Smooth muscle cell (in vitro differentiated cells): ENCODE results near the gene GDF15. TPM values are rescaled to one million over a fixed set of nuclear protein-coding genes. Genes with fewer than 3 reads are reported as not detected.

Experiments
- DNase-seq: peaks from one replicate; lab custom pipeline; 2025; ENCODE audit not compliant: unreplicated experiment; lab: John Stamatoyannopoulos, UW
- H2AFZ ChIP-seq: fragments of 200-600 bp; sonication (generic); 2 replicates; pipeline ENCODE4 v1.6.0; 2016; ENCODE audit warnings: antibody characterized with exemption, low read depth, mild to moderate bottlenecking
- H3F3A ChIP-seq: fragments of 200-600 bp; sonication (generic); 2 replicates; pipeline ENCODE4 v1.6.0; 2017; ENCODE audit warnings: antibody characterized with exemption, low read depth
- H3K27ac ChIP-seq: fragments of 200-600 bp; sonication (generic); 2 replicates; pipeline ENCODE4 v1.5.1; 2016; ENCODE audit warnings: low read depth, mild to moderate bottlenecking
- H3K27me3 ChIP-seq: fragments of 200-600 bp; sonication (generic); 2 replicates; pipeline ENCODE4 v1.6.1; 2016; ENCODE audit warnings: low read depth, mild to moderate bottlenecking
- H3K36me3 ChIP-seq: fragments of 200-600 bp; sonication (generic); 2 replicates; pipeline ENCODE4 v1.5.1; 2016; ENCODE audit warnings: low read depth
- H3K4me1 ChIP-seq: fragments of 200-600 bp; sonication (generic); 2 replicates; pipeline ENCODE4 v1.5.1; 2016; ENCODE audit warnings: low read depth
- H3K4me2 ChIP-seq: fragments of 200-600 bp; sonication (generic); 2 replicates; pipeline ENCODE4 v1.6.0; 2016; ENCODE audit warnings: mild to moderate bottlenecking
- H3K4me3 ChIP-seq: fragments of 200-600 bp; sonication (generic); 2 replicates; pipeline ENCODE4 v1.5.1; 2016; ENCODE audit warnings: mild to moderate bottlenecking
- H3K79me2 ChIP-seq: fragments of 200-600 bp; sonication (generic); 2 replicates; pipeline ENCODE4 v1.6.0; 2016; ENCODE audit warnings: low read depth, mild to moderate bottlenecking
- H3K9ac ChIP-seq: fragments of 200-600 bp; sonication (generic); 2 replicates; pipeline ENCODE4 v1.6.0; 2016; ENCODE audit warnings: low read depth
- H3K9me3 ChIP-seq: fragments of 200-600 bp; sonication (generic); replicated peaks from 2 replicates; pipeline ENCODE4 v1.5.1; 2016; ENCODE audit warnings: low read depth
- H4K20me1 ChIP-seq: fragments of 200-600 bp; sonication (generic); 2 replicates; pipeline ENCODE4 v1.6.0; 2016; ENCODE audit warnings: low read depth
- CTCF ChIP-seq: fragments of 200-600 bp; sonication (generic); IDR thresholded peaks from 2 replicates; pipeline ENCODE4 v1.5.1; 2017; ENCODE audit warnings: borderline replicate concordance, mild to moderate bottlenecking, antibody characterized with exemption; ENCODE audit not compliant: insufficient read depth, poor library complexity, severe bottlenecking
- WGBS: methylation state at CpG from one replicate; pipeline ENCODE4 v1.1.7; 2016; ENCODE audit warnings: low lambda C conversion rate; 5-methylcytosine and 5-hydroxymethylcytosine counted together
- polyA plus RNA-seq: library from polyadenylated mRNA; unstranded; fragments of >200 nt; fragmentation: Nextera tagmentation; extraction: Ambion mirVana; gene quantifications from 2 replicates; pipeline ENCODE4 v1.2.1, GENCODE V29; 2016
- total RNA-seq: library from RNA; depleted of rRNA; stranded (reverse); fragments of >200 nt; gene quantifications from 2 replicates; pipeline ENCODE4 v1.2.3, GENCODE V29; 2014

The GDF15 gene
- total and polyA plus RNA-seq, 2 experiments from 2014 or later, result 30.9 to 42.8 TPM

- H3K9ac ChIP-seq, result no peak overlapping the region
- no peak overlapping the region for H3K4me2 ChIP-seq
- H4K20me1 ChIP-seq, result no peaks in the 10 kb centered on the region
- peaks cover 15% of the 10 kb centered on the region for H3F3A ChIP-seq
- no peaks in the 10 kb centered on the region for H3K9me3 ChIP-seq
- no peak for DNase-seq
- peaks cover 3% of the 10 kb centered on the region for H3K4me1 ChIP-seq
- no peak overlapping the region for H3K27ac ChIP-seq
- H3K79me2 ChIP-seq, result peaks cover 2% of the 10 kb centered on the region
- no peaks in the 10 kb centered on the region for H3K27me3 ChIP-seq
- no peak overlapping the region for H3K4me3 ChIP-seq
- H2AFZ ChIP-seq, result no peak overlapping the region
- WGBS, result 92% methylated on average over 13 of the region's 13 CpGs
- no peaks in the 10 kb centered on the region for H3K36me3 ChIP-seq
- TF ChIP-seq CTCF, result no peak
These were observed 3.2 kb downstream of the GDF15 start for GRCh38 chr19:18388960-18389725.

GRCh38 chr19:18389726-18390064 lies 3.7 kb downstream of the GDF15 start:
- Histone ChIP-seq H3K27me3 (no peaks in the 10 kb centered on the region), H3K9me3 (no peaks in the 10 kb centered on the region), H3K9ac (no peak overlapping the region), H3K4me2 (no peak overlapping the region), H3K4me1 (peaks cover 3% of the 10 kb centered on the region), H3K36me3 (no peaks in the 10 kb centered on the region), H3F3A (peaks cover 15% of the 10 kb centered on the region), H3K4me3 (no peak overlapping the region), H3K27ac (no peak overlapping the region), H3K79me2 (peaks cover 2% of the 10 kb centered on the region), H2AFZ (no peak overlapping the region), H4K20me1 (no peaks in the 10 kb centered on the region)
- no peak for TF ChIP-seq CTCF
- DNase-seq, result no peak

GRCh38 chr19:18390065-18390907 lies 4.3 kb downstream of the GDF15 start:
- Histone ChIP-seq H3K4me3 (no peak overlapping the region), H2AFZ (no peak overlapping the region)
- 89% methylated on average over 6 of the region's 6 CpGs for WGBS

More at GRCh38 chr19:18390065-18390907, 4.3 kb downstream of the GDF15 start:
- no peak overlapping the region for H3K4me2 ChIP-seq
- peaks cover 3% of the 10 kb centered on the region for H3K4me1 ChIP-seq
- H3K36me3 ChIP-seq, result no peaks in the 10 kb centered on the region
- H3K9ac ChIP-seq, result no peak overlapping the region
- TF ChIP-seq CTCF, result no peak
- no peak overlapping the region for H3K27ac ChIP-seq
- no peaks in the 10 kb centered on the region for H3K9me3 ChIP-seq
- H3F3A ChIP-seq, result peaks cover 9% of the 10 kb centered on the region
- H3K27me3 ChIP-seq, result no peaks in the 10 kb centered on the region
- H3K79me2 ChIP-seq, result peaks cover 2% of the 10 kb centered on the region
- DNase-seq, result no peak
- H4K20me1 ChIP-seq, result no peaks in the 10 kb centered on the region
